Peyer's patch (tissue), 4 donors: ENCODE data around the gene SLC14A1. TPM values are rescaled to one million over a fixed set of nuclear protein-coding genes. Genes with fewer than 3 reads are reported as not detected.

Experiments
- DNase-seq, 3 donors: peaks; one replicate each; pipeline ENCODE4 v3.0.0-alpha.2; 2017 to 2019
- H3K27ac ChIP-seq, 4 donors: fragments of 200-600 bp; sonication (generic); one replicate each; pipeline ENCODE4 v1.5.1; 2016 to 2019
- H3K27me3 ChIP-seq, 2 donors: fragments of 200-600 bp; sonication (generic); one replicate each; pipeline ENCODE4 v1.5.1; 2019
- H3K36me3 ChIP-seq, 3 donors: fragments of 200-600 bp; sonication (generic); one replicate each; pipeline ENCODE4 v1.5.1; 2016 to 2019
- H3K4me1 ChIP-seq, 4 donors: fragments of 200-600 bp; sonication (generic); one replicate each; pipeline ENCODE4 v1.5.1; 2016 to 2019
- H3K4me3 ChIP-seq, 4 donors: fragments of 200-600 bp; sonication (generic); 1 replicate in 3 of 4; 2 replicates in 1 of 4; pipeline ENCODE4 v1.5.1; 2016 to 2019; ENCODE audit warnings: mild to moderate bottlenecking in 1 of 4
- H3K9me3 ChIP-seq, 4 donors: fragments of 200-600 bp; sonication (generic); one replicate each; pipeline ENCODE4 v1.5.1; 2016 to 2019; ENCODE audit warnings: mild to moderate bottlenecking in 1 of 4
- POLR2A ChIP-seq, 2 donors: fragments of 450-650 bp; IDR thresholded peaks; one replicate each; pipeline ENCODE4 v1.5.1; 2017; ENCODE audit warnings: antibody characterized with exemption in 2 of 2, mild to moderate bottlenecking in 2 of 2, moderate library complexity in 2 of 2
- total RNA-seq, 4 donors: library from RNA; depleted of rRNA; stranded (reverse); fragments of >200 nt; gene quantifications; one replicate each; pipeline ENCODE4 v1.1.0, GENCODE V29; 2016
- TF ChIP-seq, protein P1 (sequence below), 6 experiments: fragments of 450-650 bp in 4 of 6; fragments of 200-600 bp in 2 of 6; sonication (generic) in 1 of 6; IDR thresholded peaks; one replicate each; pipeline ENCODE4 v1.5.1; 2017 to 2019; ENCODE audit warnings: antibody characterized with exemption in 6 of 6, mild to moderate bottlenecking in 3 of 6, moderate library complexity in 1 of 6

Gene SLC14A1
- total RNA-seq, 4 donors from 2014 or later, result 0.35 to 9.7 (median 1.6) TPM

- no peaks in the 10 kb centered on the region for H3K4me1 ChIP-seq
- no peaks in the 10 kb centered on the region for H3K27me3 ChIP-seq
- H3K27ac ChIP-seq, result no peak overlapping the region
- DNase-seq, result no peak
- no peaks in the 10 kb centered on the region for H3K36me3 ChIP-seq
- no peak overlapping the region for H3K4me3 ChIP-seq
- H3K9me3 ChIP-seq, result no peaks in the 10 kb centered on the region
- TF ChIP-seq, protein P1, sequence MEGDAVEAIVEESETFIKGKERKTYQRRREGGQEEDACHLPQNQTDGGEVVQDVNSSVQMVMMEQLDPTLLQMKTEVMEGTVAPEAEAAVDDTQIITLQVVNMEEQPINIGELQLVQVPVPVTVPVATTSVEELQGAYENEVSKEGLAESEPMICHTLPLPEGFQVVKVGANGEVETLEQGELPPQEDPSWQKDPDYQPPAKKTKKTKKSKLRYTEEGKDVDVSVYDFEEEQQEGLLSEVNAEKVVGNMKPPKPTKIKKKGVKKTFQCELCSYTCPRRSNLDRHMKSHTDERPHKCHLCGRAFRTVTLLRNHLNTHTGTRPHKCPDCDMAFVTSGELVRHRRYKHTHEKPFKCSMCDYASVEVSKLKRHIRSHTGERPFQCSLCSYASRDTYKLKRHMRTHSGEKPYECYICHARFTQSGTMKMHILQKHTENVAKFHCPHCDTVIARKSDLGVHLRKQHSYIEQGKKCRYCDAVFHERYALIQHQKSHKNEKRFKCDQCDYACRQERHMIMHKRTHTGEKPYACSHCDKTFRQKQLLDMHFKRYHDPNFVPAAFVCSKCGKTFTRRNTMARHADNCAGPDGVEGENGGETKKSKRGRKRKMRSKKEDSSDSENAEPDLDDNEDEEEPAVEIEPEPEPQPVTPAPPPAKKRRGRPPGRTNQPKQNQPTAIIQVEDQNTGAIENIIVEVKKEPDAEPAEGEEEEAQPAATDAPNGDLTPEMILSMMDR (IDR thresholded peaks at IDR 0.05), result no peak
- no peak for TF ChIP-seq POLR2A (IDR thresholded peaks at IDR 0.05)
These were observed 620 bp downstream of the SLC14A1 start for GRCh38 chr18:45724601-45725000.

DNA sequence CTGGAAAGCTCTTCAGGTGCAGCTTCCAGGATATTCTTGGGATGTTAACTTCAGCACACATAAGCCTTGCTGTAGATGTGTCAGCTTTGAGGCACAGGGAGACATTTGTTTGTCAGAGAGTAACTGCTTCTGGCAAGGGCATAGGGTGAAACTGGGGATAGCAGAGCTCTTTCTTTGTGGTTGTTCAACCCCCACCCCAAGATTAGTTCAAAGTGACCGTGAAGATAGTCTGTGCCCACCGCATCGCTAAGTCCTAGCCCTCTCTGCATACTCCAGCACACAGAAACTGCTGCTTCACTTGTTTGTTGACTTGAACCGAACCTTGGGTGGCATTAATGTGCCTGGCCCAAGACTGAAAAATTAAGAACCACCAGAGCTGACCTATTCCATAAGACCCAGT is 1.4 kb downstream of the SLC14A1 start:
- Histone ChIP-seq H3K27me3 (no peaks in the 10 kb centered on the region), H3K9me3 (no peaks in the 10 kb centered on the region), H3K4me1 (no peaks in the 10 kb centered on the region), H3K4me3 (no peak overlapping the region), H3K27ac (no peak overlapping the region), H3K36me3 (no peaks in the 10 kb centered on the region)
- no peak for TF ChIP-seq POLR2A (IDR thresholded peaks at IDR 0.05)
- TF ChIP-seq, protein P1 (IDR thresholded peaks at IDR 0.05), result no peak
- DNase-seq, result no peak

- no peaks in the 10 kb centered on the region for H3K4me1 ChIP-seq
- no peaks in the 10 kb centered on the region for H3K9me3 ChIP-seq
- no peaks in the 10 kb centered on the region for H3K36me3 ChIP-seq
- TF ChIP-seq, protein P1 (IDR thresholded peaks at IDR 0.05), result no peak
- no peak for TF ChIP-seq POLR2A (IDR thresholded peaks at IDR 0.05)
- DNase-seq, result no peak
- no peak overlapping the region for H3K4me3 ChIP-seq
- H3K27me3 ChIP-seq, result no peaks in the 10 kb centered on the region
- no peak overlapping the region for H3K27ac ChIP-seq
These were observed 2.6 kb downstream of the SLC14A1 start for GRCh38 chr18:45726603-45727002.

GRCh38 chr18:45727068-45727467 is 3.1 kb downstream of the SLC14A1 start:
- H3K4me3 ChIP-seq, result no peak overlapping the region
- H3K27ac ChIP-seq, result no peak overlapping the region
- no peaks in the 10 kb centered on the region for H3K27me3 ChIP-seq
- H3K36me3 ChIP-seq, result no peaks in the 10 kb centered on the region
- no peaks in the 10 kb centered on the region for H3K9me3 ChIP-seq
- TF ChIP-seq POLR2A (IDR thresholded peaks at IDR 0.05), result no peak
- TF ChIP-seq, protein P1 (IDR thresholded peaks at IDR 0.05), result no peak
- no peak for DNase-seq
- H3K4me1 ChIP-seq, result no peaks in the 10 kb centered on the region

DNA sequence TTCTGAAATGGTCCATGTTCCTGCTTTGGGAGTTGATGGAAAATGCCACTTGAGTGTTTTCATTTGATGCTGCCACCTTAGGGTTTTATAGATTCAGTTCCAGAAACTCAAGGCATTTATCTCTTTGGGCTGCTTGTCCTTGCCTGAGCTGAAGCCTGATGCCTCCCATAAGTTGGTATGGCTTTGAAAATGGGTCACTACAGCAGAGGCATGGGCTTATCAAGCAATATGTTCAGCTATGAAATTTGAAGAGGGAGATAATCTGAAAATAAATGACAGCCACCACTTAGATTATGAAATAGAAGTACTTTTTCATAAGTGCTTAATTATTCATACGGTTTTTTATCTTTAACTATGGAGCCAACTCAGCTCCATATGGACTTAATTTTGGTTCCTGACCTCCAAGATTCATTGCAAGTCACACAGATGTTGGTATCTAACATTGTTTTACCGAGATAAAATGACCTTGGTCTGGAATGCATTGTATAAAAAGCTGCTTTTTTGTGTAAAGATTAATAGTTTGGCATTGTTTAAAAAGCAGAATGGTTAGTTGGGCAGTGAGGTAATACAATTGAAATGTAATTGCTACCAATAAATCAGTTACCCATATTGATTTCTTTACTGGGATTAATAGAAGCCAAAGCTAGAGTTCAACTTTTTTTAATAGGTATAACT is 4.5 kb downstream of the SLC14A1 start:
- Histone ChIP-seq H3K36me3 (no peaks in the 10 kb centered on the region), H3K27me3 (no peaks in the 10 kb centered on the region), H3K9me3 (no peaks in the 10 kb centered on the region), H3K27ac (no peak overlapping the region), H3K4me1 (no peaks in the 10 kb centered on the region), H3K4me3 (no peak overlapping the region)
- DNase-seq, result no peak
- no peak for TF ChIP-seq POLR2A (IDR thresholded peaks at IDR 0.05)
- TF ChIP-seq, protein P1 (IDR thresholded peaks at IDR 0.05), result no peak
